GM23338 (cell line): ENCODE data around the gene STAT1. TPM values are rescaled to one million over a fixed set of nuclear protein-coding genes. Genes with fewer than 3 reads are reported as not detected.

ENCODE experiments used
- ATAC-seq: fragments of 200-7000 bp; cut with Tn5 transposase; 3 replicates; pipeline ENCODE4 v1.9.1; 2020
- DNase-seq: peaks from one replicate; pipeline ENCODE4 v3.0.0-alpha.2; 2015; ENCODE audit warnings: low spot score
- H2AFZ ChIP-seq: fragments of 200-600 bp; sonication (generic); 2 replicates; pipeline ENCODE4 v1.8.0; 2016; ENCODE audit warnings: antibody characterized with exemption, mild to moderate bottlenecking, moderate library complexity
- H3F3A ChIP-seq: fragments of 200-600 bp; sonication (generic); replicated peaks from 2 replicates; pipeline ENCODE4 v1.8.0; 2017; ENCODE audit warnings: antibody characterized with exemption, mixed run types, low read depth
- H3K27ac ChIP-seq: fragments of 200-600 bp; sonication (generic); 2 replicates; pipeline ENCODE4 v1.6.1; 2016; ENCODE audit warnings: low read depth
- H3K27me3 ChIP-seq: fragments of 200-600 bp; sonication (generic); 2 replicates; pipeline ENCODE4 v1.8.0; 2016; ENCODE audit warnings: mild to moderate bottlenecking, mixed run types, moderate library complexity; ENCODE audit not compliant: insufficient read depth
- H3K36me3 ChIP-seq: fragments of 200-600 bp; sonication (generic); 2 replicates; pipeline ENCODE4 v1.8.0; 2016; ENCODE audit warnings: mild to moderate bottlenecking; ENCODE audit not compliant: insufficient read depth
- H3K4me1 ChIP-seq: fragments of 200-600 bp; sonication (generic); 2 replicates; pipeline ENCODE4 v1.8.0; 2016; ENCODE audit warnings: mild to moderate bottlenecking, moderate library complexity; ENCODE audit not compliant: insufficient read depth
- H3K4me2 ChIP-seq: fragments of 200-600 bp; sonication (generic); 2 replicates; pipeline ENCODE4 v1.7.1; 2017; ENCODE audit warnings: mixed run types
- H3K4me3 ChIP-seq: fragments of 200-600 bp; sonication (generic); 2 replicates; pipeline ENCODE4 v1.6.1; 2016; ENCODE audit warnings: mixed run types
- H3K79me2 ChIP-seq: fragments of 200-600 bp; sonication (generic); replicated peaks from 2 replicates; pipeline ENCODE4 v1.8.0; 2017; ENCODE audit warnings: mild to moderate bottlenecking; ENCODE audit not compliant: insufficient read depth
- H3K9me2 ChIP-seq: fragments of 200-600 bp; sonication (generic); 2 replicates; pipeline ENCODE4 v1.8.0; 2017; ENCODE audit not compliant: insufficient read depth
- H4K20me1 ChIP-seq: fragments of 200-600 bp; sonication (generic); replicated peaks from 2 replicates; pipeline ENCODE4 v1.8.0; 2017; ENCODE audit warnings: mild to moderate bottlenecking; ENCODE audit not compliant: insufficient read depth
- H3K27ac Mint-ChIP-seq: 2 replicates; pipeline ENCODE4 v1.8.0; 2020; ENCODE audit warnings: inconsistent platforms, mild to moderate bottlenecking, moderate library complexity, mixed read lengths
- H3K27me3 Mint-ChIP-seq: 3 replicates; pipeline ENCODE4 v1.8.0; 2022; ENCODE audit warnings: low read depth, mild to moderate bottlenecking, moderate library complexity, mixed read lengths, inconsistent platforms; ENCODE audit not compliant: insufficient read depth, poor library complexity
- H3K36me3 Mint-ChIP-seq: 3 replicates; pipeline ENCODE4 v1.8.0; 2021; ENCODE audit warnings: low read depth, mild to moderate bottlenecking, inconsistent platforms, moderate library complexity, mixed read lengths
- H3K4me1 Mint-ChIP-seq: 3 replicates; pipeline ENCODE4 v1.8.0; 2020; ENCODE audit warnings: mild to moderate bottlenecking, inconsistent platforms, mixed read lengths
- H3K4me3 Mint-ChIP-seq: 3 replicates; pipeline ENCODE4 v1.8.0; 2021; ENCODE audit warnings: moderate library complexity, mild to moderate bottlenecking, inconsistent platforms, mixed read lengths
- H3K9me3 Mint-ChIP-seq: 3 replicates; pipeline ENCODE4 v1.8.0; 2020; ENCODE audit warnings: moderate library complexity, mild to moderate bottlenecking, inconsistent platforms, mixed read lengths
- CREB1 ChIP-seq: fragments of 250-450 bp; sonication (Bioruptor Pico); IDR thresholded peaks from 2 replicates; pipeline ENCODE4 v1.5.0; 2020; ENCODE audit warnings: low read depth, mild to moderate bottlenecking, moderate library complexity
- CTCF ChIP-seq, 2 experiments: fragments of 200-600 bp in 1 of 2; sonication (generic) in 1 of 2; conservative IDR thresholded peaks; 2 replicates each; pipeline versions ENCODE4 v1.5.1 to v1.6.1; 2016 to 2017; ENCODE audit warnings: antibody characterized with exemption in 2 of 2, low read depth in 2 of 2, mild to moderate bottlenecking in 2 of 2, moderate library complexity in 1 of 2
- ETS1 ChIP-seq: IDR thresholded peaks from 2 replicates; pipeline ENCODE4 v1.6.1; 2016; ENCODE audit warnings: antibody characterized with exemption
- EZH2 ChIP-seq: fragments of 200-600 bp; sonication (generic); IDR thresholded peaks from one replicate; pipeline ENCODE4 v1.8.0; 2017; ENCODE audit warnings: antibody characterized with exemption, mild to moderate bottlenecking, low read depth; ENCODE audit not compliant: unreplicated experiment
- JUNB ChIP-seq: IDR thresholded peaks from one replicate; pipeline ENCODE4 v1.6.1; 2016; ENCODE audit warnings: antibody characterized with exemption; ENCODE audit not compliant: unreplicated experiment
- REST ChIP-seq: IDR thresholded peaks from one replicate; pipeline ENCODE4 v1.6.1; 2018; ENCODE audit warnings: antibody characterized with exemption; ENCODE audit not compliant: unreplicated experiment
- STAT1 ChIP-seq: IDR thresholded peaks from one replicate; pipeline ENCODE4 v1.6.1; 2016; ENCODE audit warnings: antibody characterized with exemption; ENCODE audit not compliant: unreplicated experiment
- ZNF462 ChIP-seq: fragments of 250-450 bp; sonication (Bioruptor Pico); IDR thresholded peaks from 2 replicates; pipeline ENCODE4 v1.5.0; 2020; ENCODE audit warnings: mild to moderate bottlenecking, moderate library complexity
- polyA plus RNA-seq: library from polyadenylated mRNA; unstranded; fragments of >200 nt; fragmentation: Nextera tagmentation; extraction: Ambion mirVana; gene quantifications from 2 replicates; pipeline ENCODE4 v1.2.1, GENCODE V29; 2016
- total RNA-seq: library from RNA; depleted of rRNA; stranded (reverse); fragments of >200 nt; shearing (Covaris generic); gene quantifications from 2 replicates; pipeline ENCODE4 v1.2.3, GENCODE V29; 2014

STAT1 gene
- total and polyA plus RNA-seq, 2 experiments from 2014 or later: 15.1 to 47.4 TPM

- no peak for TF ChIP-seq REST
Observed at GRCh38 chr2:191012346-191012745, 1.6 kb downstream of the STAT1 start (continued).

- H2AFZ ChIP-seq: no peak overlapping the region
- Mint-ChIP-seq H3K4me3 (no peak overlapping the region), H3K27ac (no peak overlapping the region), H3K9me3 (no peaks in the 10 kb centered on the region), H3K36me3 (peaks cover 22% of the 10 kb centered on the region), H3K27me3 (no peaks in the 10 kb centered on the region), H3K4me1 (no peaks in the 10 kb centered on the region)
- H3K4me3 ChIP-seq: no peak overlapping the region
- H3K9me2 ChIP-seq: no peaks in the 10 kb centered on the region; the same call in 1 of the 2 replicates
- no peaks in the 10 kb centered on the region; the same call in none of the 2 replicates for H4K20me1 ChIP-seq
- no peak overlapping the region for H3K27ac ChIP-seq
- no peak for DNase-seq
- peaks cover 21% of the 10 kb centered on the region for H3K36me3 ChIP-seq
- peaks cover 18% of the 10 kb centered on the region for H3K27me3 ChIP-seq
- no peak for ATAC-seq
- peaks cover 16% of the 10 kb centered on the region for H3K4me1 ChIP-seq
- no peak overlapping the region for H3K4me2 ChIP-seq
- peaks cover 5% of the 10 kb centered on the region; the same call in 1 of the 2 replicates for H3F3A ChIP-seq
- peaks cover 19% of the 10 kb centered on the region for H3K79me2 ChIP-seq
- TF ChIP-seq ETS1 (no peak), EZH2 (no peak), ZNF462 (CRISPR knock-in tag) (no peak), STAT1 (no peak), JUNB (no peak), CREB1 (no peak), CTCF (conservative IDR thresholded peaks at IDR 0.05; ENCODE audit: low read depth in 2 of 2) (no peak)
Observed at GRCh38 chr2:191010887-191011885, 2.8 kb downstream of the STAT1 start.
